Right lobe of liver (tissue), 6 donors: ENCODE measurements around the gene TRABD2B. TPM values are rescaled to one million over a fixed set of nuclear protein-coding genes. Genes with fewer than 3 reads are reported as not detected.

Source experiments
- ATAC-seq, 4 donors: fragments of 200-7000 bp; cut with Tn5 transposase; one replicate each; pipeline ENCODE4 v1.9.1; 2020; ENCODE audit warnings: mild to moderate bottlenecking in 4 of 4, moderate library complexity in 4 of 4
- DNase-seq, 3 donors: peaks; one replicate each; pipeline ENCODE4 v3.0.0-alpha.2; 2020
- H3K27ac ChIP-seq, 3 donors: fragments of 200-600 bp; one replicate each; pipeline ENCODE4 v1.8.0; 2022
- H3K27me3 ChIP-seq, 2 donors: fragments of 200-600 bp; one replicate each; pipeline ENCODE4 v1.8.0; 2022
- H3K36me3 ChIP-seq, 4 donors: fragments of 200-600 bp; sonication (generic) in 1 of 4; one replicate each; pipeline versions ENCODE4 v1.5.1 to v1.8.0; 2017 to 2022; ENCODE audit warnings: control low read depth in 1 of 4
- H3K4me1 ChIP-seq, 4 donors: fragments of 200-600 bp; sonication (generic) in 1 of 4; one replicate each; pipeline versions ENCODE4 v1.5.1 to v1.8.0; 2017 to 2022; ENCODE audit warnings: control low read depth in 1 of 4
- H3K4me3 ChIP-seq, 3 donors: fragments of 200-600 bp; one replicate each; pipeline ENCODE4 v1.8.0; 2022
- H3K9me3 ChIP-seq, 4 donors: fragments of 200-600 bp; sonication (generic) in 1 of 4; one replicate each; pipeline versions ENCODE4 v1.5.1 to v1.8.0; 2017 to 2022; ENCODE audit warnings: control low read depth in 1 of 4
- CTCF ChIP-seq, 4 donors: fragments of 200-600 bp in 3 of 4; fragments of 450-650 bp in 1 of 4; IDR thresholded peaks; one replicate each; pipeline versions ENCODE4 v1.5.1 to v1.8.0; 2016 to 2022; ENCODE audit warnings: antibody characterized with exemption in 4 of 4, mild to moderate bottlenecking in 2 of 4
- POLR2A ChIP-seq: fragments of 450-650 bp; IDR thresholded peaks from one replicate; pipeline ENCODE4 v1.6.1; 2017; ENCODE audit warnings: antibody characterized with exemption, mild to moderate bottlenecking
- WGBS: methylation state at CpG from one replicate; pipeline ENCODE4 v1.1.6; 2018; ENCODE audit warnings: low coverage, low lambda C conversion rate; ENCODE audit not compliant: insufficient coverage; ENCODE audit errors: missing lambda C conversion rate; 5-methylcytosine and 5-hydroxymethylcytosine counted together
- intact Hi-C, 2 donors: fragments of 100-400 bp; cut with DNase I; formaldehyde crosslinking; loops; one replicate each; pipeline versions ENCODE4 v1.11.2 to v1.14.1; 2022
- total RNA-seq, 6 experiments: library from RNA; depleted of rRNA in 2 of 6; stranded (reverse); fragments of >200 nt in 2 of 6; fragmentation: NEBNext Ultra II Directional in 3 of 6; extraction: Animal tissue kit (Norgen Biotek cat#: 25700) in 3 of 6; gene quantifications; one replicate each; pipeline versions ENCODE4 v1.1.0 to v1.2.4, GENCODE V29; 2016 to 2023
- donor health status: DM: no; HTN: yes; CAD: no.
- donor health status: DM: no; HTN: no; CAD: no.
- donor health status: DM: no; HTN: no; CAD: no.
- donor health status: DM: no; HTN: yes; CAD: no.
- donor health status: DM: no; HTN: yes; CAD: no.

Gene TRABD2B
- total RNA-seq, 6 experiments from 2014 or later = 0.55 to 9.5 (median 1.8) TPM

DNA sequence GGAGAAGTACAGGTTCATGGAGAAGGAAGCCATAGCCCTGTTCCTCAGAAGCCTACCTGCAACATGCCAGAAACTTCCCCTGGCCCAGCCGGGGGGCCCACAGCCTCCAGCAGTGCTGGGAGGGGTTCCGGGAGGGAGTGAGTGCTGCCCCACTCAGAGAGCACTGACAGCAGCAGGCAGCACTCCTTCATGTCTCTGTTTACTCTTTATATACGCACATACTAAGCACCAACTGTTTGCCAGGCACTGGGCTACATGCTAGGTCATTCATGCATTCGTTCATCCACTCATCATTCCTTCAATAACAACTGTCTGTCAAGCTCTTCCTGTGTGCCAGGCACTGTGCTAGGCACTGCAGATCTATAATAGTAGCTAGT, 120.6 kb downstream of the TRABD2B start:
- H3K4me1 ChIP-seq = peaks cover 0 to 23% (median 3%) of the 10 kb centered on the region in 4 donors
- 70% methylated on average over 3 of the region's 4 CpGs for WGBS
- H3K9me3 ChIP-seq = no peaks in the 10 kb centered on the region
- intact Hi-C loops = no loop called here
- no peak for ATAC-seq
- no peak for DNase-seq
- no peak overlapping the region for H3K4me3 ChIP-seq
- no peaks in the 10 kb centered on the region for H3K27me3 ChIP-seq
- H3K27ac ChIP-seq = peak overlapping the region in 2 of 3 donors; percentile 29 to 58
- TF ChIP-seq CTCF (IDR thresholded peaks at IDR 0.05) (no peak), POLR2A (no peak)
- H3K36me3 ChIP-seq = no peaks in the 10 kb centered on the region

DNA sequence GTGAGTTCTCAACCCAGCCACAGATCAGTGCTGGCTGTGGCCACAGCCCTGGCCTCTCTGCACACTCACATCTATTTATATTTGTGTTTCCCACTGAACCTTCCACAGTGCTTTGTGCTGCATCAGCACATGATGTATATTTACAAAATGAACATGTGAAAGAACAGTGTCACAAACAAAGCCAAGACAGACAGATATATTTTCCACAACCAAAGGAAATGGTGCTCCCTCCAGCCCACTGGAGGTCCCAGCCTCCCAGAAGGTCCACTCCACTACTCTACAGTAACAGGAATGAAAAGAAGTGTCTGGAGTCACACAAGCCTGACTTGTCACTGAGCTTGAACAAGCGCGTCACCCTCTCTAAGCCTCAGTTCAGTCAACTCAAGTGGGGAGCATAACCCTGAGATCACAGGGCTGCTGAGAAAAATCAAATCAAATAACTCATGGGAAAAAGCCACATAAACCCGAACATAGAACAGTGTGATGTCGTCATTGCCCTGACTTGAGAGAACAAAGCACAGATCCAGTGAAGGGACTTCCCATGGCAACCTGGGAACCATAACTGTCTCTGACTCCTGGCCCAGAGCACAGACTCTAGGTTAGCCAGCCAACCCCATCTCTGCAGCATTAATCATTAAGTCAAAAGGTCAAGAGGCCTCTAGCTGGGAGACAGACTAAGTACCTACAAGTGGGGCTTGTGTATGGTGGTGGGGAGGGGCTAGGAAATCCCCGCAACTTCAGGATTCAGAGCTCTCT, 121.2 kb downstream of the TRABD2B start:
- DNase-seq = peak in 1 of 3 donors; percentile 54
- WGBS = 24% methylated on average over 4 of the region's 5 CpGs

DNA sequence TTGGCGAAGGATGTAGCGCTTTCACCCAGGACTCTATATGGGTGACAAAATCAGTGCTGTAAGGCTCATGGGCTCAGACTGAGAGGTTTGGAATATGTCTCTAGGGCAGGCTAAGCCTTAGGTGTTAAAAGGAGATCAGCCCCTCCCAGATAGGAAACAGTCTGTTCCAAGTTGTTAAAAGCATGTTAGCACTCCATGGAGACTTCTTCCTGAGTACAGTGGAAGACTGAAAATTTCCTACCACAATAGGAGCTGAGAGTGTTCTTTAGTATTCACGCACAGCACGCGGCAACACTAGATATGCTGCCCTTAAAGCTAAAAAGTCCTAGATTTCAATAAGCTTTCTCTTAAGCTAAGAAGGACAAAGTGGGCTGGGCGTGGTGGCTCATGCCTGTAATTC, 122.1 kb downstream of the TRABD2B start:
- Histone ChIP-seq H3K27me3 (no peaks in the 10 kb centered on the region), H3K27ac (peak overlapping the region in 1 of 3 donors; percentile 58), H3K4me1 (peaks cover 0 to 23% (median 3%) of the 10 kb centered on the region in 4 donors), H3K36me3 (no peaks in the 10 kb centered on the region), H3K9me3 (no peaks in the 10 kb centered on the region), H3K4me3 (no peak overlapping the region)
- DNase-seq = no peak
- no peak for ATAC-seq
- WGBS = 94% methylated on average over 3 of the region's 6 CpGs
- intact Hi-C loops = no loop called here
- no peak for TF ChIP-seq POLR2A
- TF ChIP-seq CTCF (IDR thresholded peaks at IDR 0.05) = no peak

More for the DNA sequence above, 121.2 kb downstream of the TRABD2B start:
- H3K27me3 ChIP-seq = no peaks in the 10 kb centered on the region
- peak overlapping the region in 2 of 3 donors; percentile 29 to 58 for H3K27ac ChIP-seq
- no peaks in the 10 kb centered on the region for H3K9me3 ChIP-seq
- H3K4me1 ChIP-seq = peaks cover 0 to 23% (median 3%) of the 10 kb centered on the region in 4 donors
- ATAC-seq = peak; percentile 72 to 86 (median 84)
- intact Hi-C loops = no loop called here
- TF ChIP-seq POLR2A (no peak), CTCF (IDR thresholded peaks at IDR 0.05) (no peak)
- no peak overlapping the region for H3K4me3 ChIP-seq
- H3K36me3 ChIP-seq = no peaks in the 10 kb centered on the region

DNA sequence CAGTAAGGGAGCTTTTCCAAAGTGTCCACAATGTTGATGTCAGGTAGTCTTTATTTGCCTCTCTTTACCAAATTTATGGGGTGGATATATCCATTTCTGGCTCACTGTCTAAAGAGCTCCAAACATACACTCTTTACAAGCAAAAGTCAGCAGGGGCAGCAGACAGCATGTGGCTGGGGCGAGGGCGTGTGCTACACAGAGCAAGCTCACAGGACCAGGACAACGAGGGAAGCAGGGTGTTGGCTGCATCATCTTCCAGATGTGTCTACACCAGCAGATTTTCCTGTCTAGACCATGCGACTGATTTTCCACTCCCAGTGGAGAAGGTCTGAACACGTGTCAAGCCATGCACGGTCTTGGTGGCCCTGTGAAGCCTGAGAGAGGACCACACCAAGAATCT, 123.8 kb downstream of the TRABD2B start:
- 47% methylated on average over 2 of the region's 6 CpGs for WGBS
- intact Hi-C loops = no loop called here
- H3K27me3 ChIP-seq = no peaks in the 10 kb centered on the region
- H3K4me3 ChIP-seq = no peak overlapping the region
- no peak for TF ChIP-seq POLR2A
- TF ChIP-seq CTCF (IDR thresholded peaks at IDR 0.05) = no peak
- no peak overlapping the region for H3K27ac ChIP-seq
- peaks cover 0 to 23% (median 3%) of the 10 kb centered on the region in 4 donors for H3K4me1 ChIP-seq
- no peaks in the 10 kb centered on the region for H3K9me3 ChIP-seq
- no peak for ATAC-seq
- DNase-seq = no peak
- no peaks in the 10 kb centered on the region for H3K36me3 ChIP-seq
